ENCODE measurements around the gene SLC7A8.

DNA sequence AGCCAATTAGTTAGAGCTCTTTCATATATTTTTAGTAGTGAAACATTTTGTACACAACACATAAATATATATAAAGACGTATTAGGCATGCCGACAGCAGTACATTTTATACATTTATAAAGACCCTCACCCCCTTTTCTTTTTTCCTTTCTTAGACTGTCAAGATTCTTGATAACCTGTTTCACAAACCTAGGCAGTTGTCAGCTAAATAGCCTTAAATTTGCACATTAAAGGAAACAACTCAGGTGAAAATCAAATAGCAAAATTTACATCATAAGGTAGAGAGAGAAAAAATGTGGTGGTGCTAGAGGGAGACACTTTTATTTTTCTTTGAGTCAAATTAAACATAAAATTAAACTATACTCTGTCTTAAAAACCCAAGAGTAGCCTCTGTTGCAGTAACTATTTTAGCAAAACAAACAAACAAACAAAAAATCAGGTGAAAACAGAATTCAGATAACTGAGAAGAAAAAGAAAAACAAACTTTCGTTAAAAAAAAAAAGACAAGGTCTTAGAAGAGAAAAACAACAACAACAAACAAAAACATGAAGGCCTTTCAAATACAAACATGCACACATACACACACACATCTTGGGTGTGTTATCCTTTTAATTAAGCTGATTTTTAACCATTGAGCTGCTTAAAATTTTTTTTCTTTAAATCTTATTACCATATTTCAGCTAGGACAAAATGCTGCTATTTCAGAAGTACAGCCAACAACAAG, 23.1 kb upstream of the SLC7A8 start:
- TF ChIP-seq TAF1 (IDR thresholded peaks at IDR 0.05; ENCODE audit: low read depth) (no peak), EGR1 (IDR thresholded peaks at IDR 0.05) (no peak)

Measured in Ishikawa (cell line).